ENCODE results near the gene RPS27A.
"Not testable (repeated sequence)": the region's sequence is repeated elsewhere in the genome, so short reads cannot be mapped to it uniquely, and the experiment has no call there.

The RPS27A gene
- total RNA-seq = 692 to 1,695 (median 1,162) reads per million in 4 experiments

DNA sequence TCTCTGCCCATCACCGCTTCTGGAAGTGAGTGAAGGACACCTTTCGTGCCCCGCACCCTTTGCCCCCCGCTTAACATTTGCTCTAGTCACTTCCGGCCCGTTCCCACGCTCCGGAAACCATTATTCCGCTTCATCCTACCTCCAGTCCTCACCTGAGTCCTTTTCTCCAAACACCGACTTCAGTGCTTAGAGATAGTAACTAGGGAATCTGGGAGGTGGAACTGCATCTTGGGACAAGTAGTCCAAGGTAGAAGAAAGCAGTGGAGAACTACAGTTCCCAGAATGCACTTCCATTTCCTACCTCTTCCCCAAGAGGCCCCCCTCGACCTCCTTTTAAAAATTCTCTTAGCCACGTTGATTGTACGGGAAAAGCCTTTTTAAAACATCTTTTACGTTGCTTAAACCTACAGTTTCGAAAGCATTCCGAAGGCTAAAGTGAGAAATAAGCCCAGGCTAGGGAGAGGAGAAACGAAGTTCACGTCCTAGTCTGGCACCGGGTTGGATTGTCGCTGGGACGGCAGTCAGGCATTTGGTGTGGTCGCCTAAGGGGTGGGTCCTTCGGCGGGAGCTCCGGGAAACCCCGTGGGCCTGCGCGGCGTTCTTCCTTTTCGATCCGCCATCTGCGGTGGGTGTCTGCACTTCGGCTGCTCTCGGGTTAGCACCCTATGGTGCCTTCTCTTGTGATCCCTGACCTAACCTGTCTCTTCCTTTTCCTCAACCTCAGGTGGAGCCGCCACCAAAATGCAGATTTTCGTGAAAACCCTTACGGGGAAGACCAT lies at the start of gene RPS27A, which contains the start of gene CLHC1:
RPS27A (plus strand) TSS at position 605 of the 779 bp plus-strand sequence; CDS start at position 742, 137 bp downstream.
CLHC1 (minus strand) TSS at position 210 of the 779 bp plus-strand sequence. CDS start 9,882 bp downstream, outside the sequence.
- DNase-seq = peak; percentile 87

- DNase-seq = not testable (repeated sequence)
Observed at GRCh38 chr2:55186837-55187236, 45.7 kb upstream of the RPS27A start.

DNA sequence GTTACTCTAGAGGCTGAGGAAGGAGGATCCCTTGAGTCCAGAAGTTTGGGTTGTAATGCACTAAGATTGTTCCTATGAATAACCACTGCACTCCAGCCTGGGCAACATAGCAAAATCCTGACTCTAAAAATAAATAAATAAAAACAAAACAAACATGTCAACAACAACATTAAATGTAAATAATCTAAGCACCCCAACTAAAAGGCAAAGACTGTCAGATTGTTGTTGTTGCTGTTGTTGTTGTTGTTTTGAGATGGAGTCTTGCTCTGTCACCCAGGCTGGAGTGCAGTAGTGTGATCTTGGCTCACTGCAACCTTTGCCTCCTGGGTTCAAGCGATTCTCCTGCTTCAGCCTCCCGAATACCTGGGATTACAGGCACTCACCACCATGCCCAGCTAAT lies 40.6 kb upstream of the RPS27A start:
- not testable (repeated sequence) for DNase-seq

DNA sequence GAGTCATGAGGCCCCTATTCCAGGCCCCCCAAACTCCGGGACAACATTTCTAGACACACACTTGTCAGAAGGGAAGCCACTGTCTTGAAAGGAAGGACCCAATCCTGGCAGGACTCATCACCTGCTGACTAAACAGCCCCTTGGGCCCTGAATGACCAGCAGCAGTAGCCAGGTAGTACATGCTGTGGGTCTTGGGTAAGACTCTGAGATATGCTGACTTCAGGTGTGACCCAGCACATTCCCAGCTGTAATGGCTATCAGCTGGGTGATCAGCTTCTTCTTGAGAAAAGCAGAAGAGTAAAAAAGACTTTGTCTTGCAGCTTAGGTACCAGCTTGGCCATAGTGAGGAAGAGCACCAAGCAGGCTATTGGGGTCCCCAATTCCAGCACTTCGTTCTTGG lies 36.0 kb upstream of the RPS27A start:
- no peak for DNase-seq

DNA sequence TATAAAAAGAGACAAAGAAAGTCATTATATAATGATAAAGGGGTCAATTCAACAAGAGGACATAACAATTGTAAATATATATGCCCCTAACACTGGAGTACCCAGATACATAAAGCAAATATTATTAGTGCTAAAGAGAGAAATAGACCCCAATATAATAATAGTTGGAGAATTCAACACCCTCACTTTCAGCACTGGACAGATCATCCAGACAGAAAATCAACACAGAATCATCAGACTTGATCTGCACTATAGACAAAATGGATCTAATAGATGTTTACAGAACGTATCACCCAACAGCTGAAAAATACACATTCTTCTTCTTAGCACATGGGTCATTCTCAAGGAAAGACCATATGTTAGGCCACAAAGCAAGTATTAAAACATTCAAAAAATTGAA lies 32.1 kb upstream of the RPS27A start:
- no peak for DNase-seq

GRCh38 chr2:55204536-55204935 lies 28.0 kb upstream of the RPS27A start:
- DNase-seq = no peak

DNA sequence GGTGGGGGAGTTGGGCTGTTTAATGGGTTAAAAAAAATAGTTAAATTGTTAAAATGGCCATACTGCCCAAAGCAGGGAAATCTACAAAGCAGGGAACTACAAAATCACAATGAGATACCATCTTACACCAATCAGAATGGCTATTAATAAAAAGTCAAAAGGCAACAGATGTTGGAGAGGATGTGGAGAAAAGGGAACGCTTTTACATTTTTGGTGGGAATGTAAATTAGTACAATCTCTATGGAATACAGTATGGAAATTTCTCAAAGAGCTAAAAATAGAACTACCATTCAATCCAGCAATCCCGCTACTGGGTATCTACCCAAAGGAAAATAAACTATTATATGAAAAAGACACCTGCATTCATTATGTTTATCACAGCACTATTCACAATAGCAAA lies 27.5 kb upstream of the RPS27A start:
- DNase-seq = no peak

DNA sequence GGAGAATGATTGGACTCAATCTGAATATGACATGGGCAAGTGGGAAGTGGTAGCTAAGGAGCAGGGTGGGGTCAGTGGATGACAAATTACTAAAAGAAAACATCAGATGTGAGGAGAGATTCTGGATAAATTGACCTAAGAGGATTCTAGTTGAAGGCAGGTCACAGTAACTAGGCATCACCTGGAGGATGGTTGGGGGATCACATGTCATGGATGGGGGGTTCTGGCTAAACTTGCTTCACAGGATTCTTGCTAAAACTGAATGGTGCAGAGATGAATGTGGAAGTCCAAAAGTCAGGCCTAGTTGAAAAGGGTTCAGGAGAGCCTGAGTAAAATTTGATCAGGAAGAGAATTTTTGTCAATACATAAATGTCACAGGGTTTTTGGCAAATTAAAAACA lies 18.7 kb upstream of the RPS27A start:
- no peak for DNase-seq

DNA sequence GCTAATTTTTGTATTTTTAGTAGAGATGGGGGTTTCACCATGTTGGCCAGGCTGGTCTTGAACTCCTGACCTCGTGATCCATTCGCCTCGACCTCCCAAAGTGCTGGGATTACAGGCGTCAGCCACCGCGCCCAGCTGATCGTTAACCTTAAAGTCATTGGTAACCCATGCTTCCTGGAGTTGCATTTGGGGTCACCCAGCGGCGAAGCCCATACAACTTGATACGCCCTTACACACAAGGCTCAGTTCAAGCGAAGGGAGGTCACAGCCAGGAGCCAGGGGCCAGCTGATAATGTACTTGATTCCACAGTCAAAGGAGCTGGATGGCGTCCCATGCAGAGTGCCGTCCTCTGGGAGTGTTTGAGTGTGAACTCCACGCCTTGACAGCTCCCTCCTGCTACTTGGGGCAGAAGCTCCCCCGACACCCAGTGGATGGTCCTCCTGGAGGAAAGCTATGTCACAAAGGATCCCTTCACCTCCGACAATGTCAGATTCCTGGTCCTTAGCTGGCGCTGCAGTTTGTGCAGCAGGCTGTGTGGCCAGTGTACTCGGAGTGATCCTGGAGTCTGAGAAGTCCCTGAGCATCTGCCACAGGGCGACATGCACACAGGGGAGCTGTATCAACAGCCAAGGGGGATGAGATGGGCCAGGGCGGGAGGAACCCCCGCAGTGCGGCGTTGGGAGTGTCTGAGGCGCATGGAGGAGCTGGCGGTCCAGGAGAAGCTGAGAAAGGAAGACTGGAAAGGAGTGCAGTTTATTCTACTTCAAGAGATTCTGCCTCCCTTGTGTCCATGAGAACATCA lies 8.3 kb upstream of the RPS27A start:
- no peak for DNase-seq

DNA sequence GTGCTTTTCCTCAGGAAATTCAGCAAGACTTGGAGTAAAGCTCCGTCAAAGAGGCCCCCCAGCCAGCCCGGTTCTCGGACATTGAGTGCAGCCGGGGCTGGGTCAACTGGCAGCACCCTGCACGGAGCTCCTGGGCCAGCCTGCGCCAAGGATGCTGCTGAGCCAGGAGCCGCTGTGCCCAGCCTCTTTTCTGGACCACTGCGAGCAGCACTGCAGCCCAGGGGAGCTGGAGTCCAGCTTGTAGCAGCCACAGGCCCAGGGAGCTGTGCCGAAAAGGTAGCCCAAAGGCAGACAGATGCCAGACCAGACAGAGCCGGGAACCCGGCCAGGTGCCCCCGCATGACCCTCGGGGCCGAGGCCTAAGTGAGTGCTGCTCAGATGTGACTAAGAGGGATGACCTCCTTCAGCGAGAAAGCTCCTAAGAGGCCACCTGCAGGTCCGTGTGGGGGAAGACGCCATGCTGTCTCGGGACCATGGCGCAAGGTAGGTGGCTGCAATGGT lies 7.7 kb upstream of the RPS27A start:
- DNase-seq = no peak

DNA sequence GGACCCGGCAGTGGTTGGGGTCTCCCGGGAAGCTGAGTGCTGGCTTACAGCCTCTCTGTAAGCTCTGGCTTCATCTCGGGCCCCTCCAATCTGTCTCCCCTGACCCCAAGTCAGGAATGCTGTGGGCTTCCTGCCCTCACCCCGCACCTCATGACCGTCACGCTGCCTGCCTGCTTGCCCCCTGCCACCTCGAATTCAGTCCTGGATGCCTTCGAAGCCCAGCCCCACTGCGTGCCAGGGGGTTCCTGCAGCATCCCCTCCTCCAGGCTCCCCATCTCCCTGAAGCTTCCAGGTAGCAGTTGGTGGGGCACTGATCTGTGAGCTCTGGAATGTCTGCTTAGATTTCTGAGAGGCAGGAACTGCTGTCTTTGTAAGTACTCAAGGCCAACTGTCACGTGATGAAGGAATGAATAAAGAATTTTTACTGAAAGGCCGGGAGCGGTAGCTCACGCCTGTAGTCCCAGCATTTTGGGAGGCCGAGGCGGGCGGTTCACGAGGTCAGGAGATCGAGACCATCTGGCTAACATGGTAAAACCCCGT lies 6.9 kb upstream of the RPS27A start:
- DNase-seq = no peak

DNA sequence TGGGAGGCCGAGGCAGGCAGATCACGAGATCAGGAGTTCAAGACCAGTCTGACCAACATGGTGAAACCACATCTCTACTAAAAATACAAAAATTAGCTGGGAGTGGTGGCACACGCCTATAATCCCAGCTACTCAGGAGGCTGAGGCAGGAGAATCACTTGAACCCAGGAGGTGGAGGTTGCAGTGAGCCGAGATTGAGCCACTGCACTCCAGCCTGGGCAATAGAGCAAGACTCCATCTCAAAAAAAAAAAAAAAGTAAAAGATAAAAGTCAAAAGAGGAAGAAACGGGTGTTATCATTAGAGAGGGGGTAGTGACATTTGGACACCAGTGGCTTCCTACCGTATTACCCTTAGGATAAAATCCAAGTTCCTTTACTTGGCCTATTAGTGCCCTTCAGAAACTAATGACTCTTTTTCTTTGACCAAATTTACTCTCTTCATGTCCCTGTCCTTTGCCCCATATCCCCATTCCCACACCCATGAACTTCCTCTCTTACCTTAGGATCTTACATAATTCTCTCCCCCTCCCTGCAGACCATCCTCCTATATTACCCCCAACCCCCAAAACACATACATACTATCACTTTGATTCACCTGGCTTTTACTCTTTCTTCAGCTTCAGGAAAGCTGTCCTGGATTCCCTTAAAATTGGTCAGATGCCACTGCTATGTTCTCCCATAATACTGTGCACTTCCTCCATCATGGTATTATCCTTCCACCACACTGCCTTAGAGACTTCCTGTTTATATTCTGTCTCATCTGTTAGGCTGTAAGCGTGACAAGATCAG lies 4.9 kb upstream of the RPS27A start:
- not testable (repeated sequence) for DNase-seq

DNA sequence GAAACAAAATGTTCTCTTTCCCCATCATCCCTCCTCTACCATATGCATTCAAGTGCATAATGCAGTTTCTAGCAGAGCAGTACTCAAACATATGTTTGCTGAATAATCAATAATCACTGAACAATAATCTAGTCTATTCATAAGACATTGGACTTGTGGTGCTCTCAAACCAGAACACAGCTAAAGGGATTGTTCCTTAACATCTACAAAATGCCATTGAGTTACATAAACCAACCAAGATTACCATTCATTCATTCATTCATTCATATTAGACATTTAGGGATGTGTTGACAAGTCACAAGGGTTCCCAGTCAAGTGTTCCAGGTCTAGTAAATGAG lies 4.3 kb upstream of the RPS27A start:
- no peak for DNase-seq

DNA sequence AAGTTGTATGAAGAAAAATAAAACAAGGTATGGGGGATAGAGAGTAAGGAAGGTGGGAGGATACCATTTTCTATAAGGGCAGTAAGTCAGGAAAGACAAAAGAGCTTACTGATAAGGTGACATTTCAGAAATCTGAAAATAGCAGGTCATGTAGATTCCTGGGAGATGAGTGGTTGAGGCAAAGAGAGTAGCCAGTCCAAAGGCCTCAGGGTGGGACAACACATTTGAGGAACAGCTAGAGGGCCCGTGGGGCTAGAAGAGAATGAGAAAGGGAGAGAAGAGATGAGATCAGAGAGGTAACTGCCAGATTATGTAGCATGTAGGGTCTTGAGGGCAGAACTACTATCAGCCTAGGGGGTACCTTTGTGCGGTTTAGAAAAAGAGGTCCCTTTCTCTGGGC lies 3.3 kb upstream of the RPS27A start:
- DNase-seq = no peak

- no peak for DNase-seq
Observed at GRCh38 chr2:55230551-55230950, 1.9 kb upstream of the RPS27A start.

GRCh38 chr2:55231546-55232083 lies 873 bp upstream of the RPS27A start:
- no peak for DNase-seq

GRCh38 chr2:55232863-55233657 lies 572 bp downstream of the RPS27A start:
- DNase-seq = peak; percentile 34

- DNase-seq = no peak
Observed at GRCh38 chr2:55233658-55233940, 1.1 kb downstream of the RPS27A start.

DNA sequence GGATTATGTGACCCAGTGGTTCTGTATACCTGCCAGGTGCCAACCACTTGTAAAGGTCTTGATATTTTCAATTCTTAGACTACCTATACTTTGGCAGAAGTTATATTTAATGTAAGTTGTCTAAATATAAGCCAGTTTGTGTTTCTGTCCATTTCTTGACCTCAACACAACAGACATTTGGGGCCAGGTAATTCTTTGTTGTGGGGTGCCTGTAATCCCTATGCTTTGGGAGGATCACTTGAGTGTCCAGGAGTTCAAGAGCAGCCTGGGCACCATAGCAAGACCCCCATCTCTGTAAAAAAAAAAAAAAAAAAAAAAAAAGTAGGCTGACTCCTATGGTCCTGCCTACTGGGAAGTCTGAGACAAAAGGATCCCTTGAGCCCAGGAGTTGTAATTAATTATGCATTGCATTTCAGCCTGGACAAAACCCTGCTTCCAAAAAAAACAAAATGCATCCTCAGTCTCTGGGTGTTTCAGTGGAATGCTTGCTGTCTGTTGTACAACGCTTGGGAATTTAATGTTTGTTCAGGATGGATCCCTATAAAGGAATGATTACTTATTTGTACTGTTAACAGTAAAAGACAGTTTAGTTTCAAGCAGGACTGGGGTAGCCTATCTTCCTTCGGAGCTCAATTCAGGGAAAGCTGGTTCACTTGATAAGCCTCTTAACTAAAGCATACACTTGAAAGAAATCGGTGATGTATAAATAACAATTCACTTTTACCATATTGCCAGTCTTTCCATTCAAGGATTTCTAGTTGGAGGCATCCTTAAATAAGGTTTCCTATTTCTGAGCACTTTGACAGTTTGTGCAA lies 3.4 kb downstream of the RPS27A start:
- DNase-seq = no peak

DNA sequence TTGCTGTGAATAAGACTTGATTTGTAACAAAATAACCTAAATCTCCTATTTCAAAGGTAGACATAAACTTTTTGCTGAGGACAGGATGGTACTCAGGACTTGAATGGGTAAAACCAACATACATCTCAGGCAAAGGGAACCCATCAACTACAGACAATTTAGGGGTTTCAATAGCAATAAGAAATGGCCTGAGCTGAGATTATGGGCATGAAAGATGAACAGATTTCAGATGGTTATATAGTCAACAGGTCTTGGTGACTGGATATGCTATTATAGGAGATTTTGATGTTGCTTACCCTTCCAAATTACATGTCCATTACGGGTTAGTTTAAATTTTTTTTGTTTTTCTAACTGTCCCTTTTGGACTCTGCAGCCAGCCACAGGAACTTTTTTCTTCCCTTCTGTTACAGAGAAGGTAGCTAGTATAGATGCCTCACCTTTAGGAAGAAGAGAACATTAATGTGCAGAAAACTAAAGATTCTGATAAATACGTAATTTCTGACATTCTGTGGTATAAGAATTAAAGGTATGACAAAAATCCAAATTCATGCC lies 4.6 kb downstream of the RPS27A start:
- no peak for DNase-seq
